ENCODE results near the gene DPAGT1. TPM values are rescaled to one million over a fixed set of nuclear protein-coding genes. Genes with fewer than 3 reads are reported as not detected.

Gene DPAGT1
- total and polyA plus RNA-seq, 7 donors: 4.2 to 44.6 (median 16.6) TPM

DNA sequence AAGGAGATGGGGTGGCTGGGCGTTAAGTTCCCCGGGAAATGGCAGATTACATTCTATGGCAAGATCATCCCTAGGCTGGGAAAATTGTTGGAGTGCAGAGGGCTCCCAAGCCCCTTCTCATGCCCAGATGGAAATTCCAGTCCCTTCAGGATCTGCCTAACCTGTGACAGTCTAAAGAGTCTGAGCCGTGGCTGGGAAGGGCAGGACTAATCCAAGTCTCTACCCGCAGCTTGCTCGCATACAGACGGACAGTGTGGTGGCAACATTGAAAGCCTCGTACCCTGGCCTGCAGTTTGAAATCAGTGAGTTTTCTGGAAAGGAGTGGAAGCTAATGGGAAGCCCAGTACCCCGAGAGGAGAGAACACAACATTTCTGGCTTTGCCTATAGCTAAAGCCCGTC is 13.2 kb downstream of the DPAGT1 start:
- TF ChIP-seq POLR2A (IDR thresholded peaks at IDR 0.05) (no peak), POLR2AphosphoS5 (IDR thresholded peaks at IDR 0.05) (no peak)
- TF ChIP-seq, protein P1, sequence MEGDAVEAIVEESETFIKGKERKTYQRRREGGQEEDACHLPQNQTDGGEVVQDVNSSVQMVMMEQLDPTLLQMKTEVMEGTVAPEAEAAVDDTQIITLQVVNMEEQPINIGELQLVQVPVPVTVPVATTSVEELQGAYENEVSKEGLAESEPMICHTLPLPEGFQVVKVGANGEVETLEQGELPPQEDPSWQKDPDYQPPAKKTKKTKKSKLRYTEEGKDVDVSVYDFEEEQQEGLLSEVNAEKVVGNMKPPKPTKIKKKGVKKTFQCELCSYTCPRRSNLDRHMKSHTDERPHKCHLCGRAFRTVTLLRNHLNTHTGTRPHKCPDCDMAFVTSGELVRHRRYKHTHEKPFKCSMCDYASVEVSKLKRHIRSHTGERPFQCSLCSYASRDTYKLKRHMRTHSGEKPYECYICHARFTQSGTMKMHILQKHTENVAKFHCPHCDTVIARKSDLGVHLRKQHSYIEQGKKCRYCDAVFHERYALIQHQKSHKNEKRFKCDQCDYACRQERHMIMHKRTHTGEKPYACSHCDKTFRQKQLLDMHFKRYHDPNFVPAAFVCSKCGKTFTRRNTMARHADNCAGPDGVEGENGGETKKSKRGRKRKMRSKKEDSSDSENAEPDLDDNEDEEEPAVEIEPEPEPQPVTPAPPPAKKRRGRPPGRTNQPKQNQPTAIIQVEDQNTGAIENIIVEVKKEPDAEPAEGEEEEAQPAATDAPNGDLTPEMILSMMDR (IDR thresholded peaks at IDR 0.05): no peak
- H3K27ac ChIP-seq: no peak overlapping the region
- peaks cover 0 to 4% (median 1%) of the 10 kb centered on the region in 4 donors for H3K36me3 ChIP-seq
- peaks cover 0 to 30% (median 26%) of the 10 kb centered on the region in 4 donors for H3K4me1 ChIP-seq
- 95 to 97% methylated on average over 9 of the region's 9 CpGs for WGBS, 2 donors
- DNase-seq: no peak
- H3K4me3 ChIP-seq: no peak overlapping the region
- intact Hi-C loops (cut with DNase I): no loop called here
- H3K9me3 ChIP-seq: no peaks in the 10 kb centered on the region
- no peaks in the 10 kb centered on the region for H3K27me3 ChIP-seq

DNA sequence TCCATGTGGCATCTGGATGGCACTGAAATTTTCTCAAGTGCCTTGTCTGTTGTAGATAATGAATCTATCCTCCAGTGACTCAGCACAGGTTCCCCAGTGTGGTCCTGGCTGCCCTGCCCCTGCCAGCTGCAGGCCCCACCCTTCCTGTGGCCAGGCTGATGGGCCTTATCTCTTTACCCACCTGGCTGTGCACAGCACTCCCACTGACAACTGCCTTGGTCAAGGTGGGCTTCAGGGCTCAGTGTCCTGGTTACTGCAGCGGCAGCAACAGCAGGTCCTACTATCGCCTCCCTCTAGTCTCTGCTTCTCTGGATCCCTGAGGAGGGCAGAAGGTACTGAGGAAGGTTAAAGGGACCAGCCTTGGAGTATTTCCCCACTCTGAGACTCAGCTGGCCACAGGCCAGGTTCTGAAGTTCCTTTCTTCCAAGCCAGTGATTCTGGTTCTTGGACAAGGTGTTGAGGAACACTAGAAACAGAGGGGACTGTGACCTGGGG is 13.9 kb downstream of the DPAGT1 start:
- Histone ChIP-seq H3K4me1 (peaks cover 0 to 24% (median 19%) of the 10 kb centered on the region in 4 donors), H3K36me3 (peaks cover 0 to 4% (median 0%) of the 10 kb centered on the region in 4 donors), H3K27ac (no peak overlapping the region), H3K9me3 (no peaks in the 10 kb centered on the region), H3K27me3 (no peaks in the 10 kb centered on the region), H3K4me3 (no peak overlapping the region)
- TF ChIP-seq, protein P1 (IDR thresholded peaks at IDR 0.05): no peak
- TF ChIP-seq POLR2AphosphoS5 (IDR thresholded peaks at IDR 0.05) (no peak), POLR2A (IDR thresholded peaks at IDR 0.05) (no peak), EP300 (IDR thresholded peaks at IDR 0.05) (no peak)
- intact Hi-C loops (cut with DNase I): no loop called here
- WGBS, 2 donors: 84 to 97% methylated on average over 2 of the region's 2 CpGs
- no peak for DNase-seq

- H3K27me3 ChIP-seq: no peaks in the 10 kb centered on the region
- peaks cover 0 to 11% (median 2%) of the 10 kb centered on the region in 4 donors for H3K36me3 ChIP-seq
- H3K4me3 ChIP-seq: no peak overlapping the region
- no peaks in the 10 kb centered on the region for H3K9me3 ChIP-seq
- H3K4me1 ChIP-seq: peaks cover 0 to 17% (median 14%) of the 10 kb centered on the region in 4 donors
- no peak for TF ChIP-seq POLR2AphosphoS5 (IDR thresholded peaks at IDR 0.05)
- intact Hi-C loops (cut with DNase I): no loop called here
- no peak overlapping the region for H3K27ac ChIP-seq
- DNase-seq: no peak
- 89 to 90% methylated on average over 6 of the region's 6 CpGs for WGBS, 2 donors
These were observed 14.5 kb downstream of the DPAGT1 start for GRCh38 chr11:119087123-119087522.

DNA sequence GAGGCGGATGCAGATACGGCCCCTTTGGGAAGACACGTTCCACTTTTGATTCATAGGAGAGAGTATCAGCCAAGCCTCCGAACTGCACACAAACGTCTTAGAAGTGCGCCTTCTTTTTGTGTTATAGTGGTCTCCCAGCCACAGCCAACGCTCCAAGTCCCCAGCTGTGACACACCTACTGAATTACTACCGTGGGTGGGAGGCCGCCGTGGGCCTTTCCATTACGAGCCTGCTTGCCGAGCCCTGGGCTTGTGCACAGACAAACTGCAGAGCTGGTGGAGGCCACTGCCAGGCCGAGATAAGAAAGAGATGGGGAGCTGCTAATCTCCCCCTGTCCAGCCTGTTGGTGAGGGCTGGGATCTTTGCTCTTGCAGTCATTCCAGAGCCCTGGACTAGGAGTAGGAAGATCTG is 16.2 kb downstream of the DPAGT1 start:
- intact Hi-C loops (cut with DNase I): no loop called here
- Histone ChIP-seq H3K4me3 (peak overlapping the region; percentile 62 to 82 (median 68)), H3K9me3 (no peaks in the 10 kb centered on the region), H3K4me1 (peaks cover 0 to 15% (median 14%) of the 10 kb centered on the region in 4 donors), H3K27ac (peak overlapping the region; percentile 89 to 97 (median 92)), H3K27me3 (no peaks in the 10 kb centered on the region), H3K36me3 (peaks cover 0 to 25% (median 19%) of the 10 kb centered on the region in 4 donors)
- 0 to 1% methylated on average over 13 of the region's 13 CpGs for WGBS, 2 donors
- TF ChIP-seq EP300 (IDR thresholded peaks at IDR 0.05) (no peak), POLR2AphosphoS5 (IDR thresholded peaks at IDR 0.05) (no peak), POLR2A (IDR thresholded peaks at IDR 0.05) (no peak)
- TF ChIP-seq, protein P1 (IDR thresholded peaks at IDR 0.05): no peak
- DNase-seq: no peak

- no peaks in the 10 kb centered on the region for H3K9me3 ChIP-seq
- H3K27ac ChIP-seq: peak within 1 kb of the TSS; percentile 89 to 97 (median 92)
- intact Hi-C loops (cut with DNase I): no loop called here
- WGBS, 2 donors: 1% methylated on average over 45 of the region's 45 CpGs
- H3K4me1 ChIP-seq: peaks cover 0 to 15% (median 14%) of the 10 kb centered on the region in 4 donors
- peak; percentile 98 for DNase-seq
- peak within 1 kb of the TSS; percentile 62 to 82 (median 68) for H3K4me3 ChIP-seq
- H3K27me3 ChIP-seq: no peaks in the 10 kb centered on the region
- TF ChIP-seq POLR2AphosphoS5 (IDR thresholded peaks at IDR 0.05) (peak; percentile 53 to 83 (median 82)), POLR2A (IDR thresholded peaks at IDR 0.05) (peak in 1 of 2 donors; percentile 29)
- TF ChIP-seq, protein P1 (IDR thresholded peaks at IDR 0.05): no peak
- H3K36me3 ChIP-seq: peaks cover 0 to 31% (median 25%) of the 10 kb centered on the region in 4 donors
These were observed 16.8 kb downstream of the DPAGT1 start, which contains the start of gene HMBS for GRCh38 chr11:119084663-119085436. Gene HMBS, plus strand, starts transcription at chr11:119084881. Its CDS starts 153 bp downstream, at chr11:119085034.

Measured in sigmoid colon (tissue), 7 donors.